Measurements from ENCODE around the gene KRT26.

The KRT26 gene

DNA sequence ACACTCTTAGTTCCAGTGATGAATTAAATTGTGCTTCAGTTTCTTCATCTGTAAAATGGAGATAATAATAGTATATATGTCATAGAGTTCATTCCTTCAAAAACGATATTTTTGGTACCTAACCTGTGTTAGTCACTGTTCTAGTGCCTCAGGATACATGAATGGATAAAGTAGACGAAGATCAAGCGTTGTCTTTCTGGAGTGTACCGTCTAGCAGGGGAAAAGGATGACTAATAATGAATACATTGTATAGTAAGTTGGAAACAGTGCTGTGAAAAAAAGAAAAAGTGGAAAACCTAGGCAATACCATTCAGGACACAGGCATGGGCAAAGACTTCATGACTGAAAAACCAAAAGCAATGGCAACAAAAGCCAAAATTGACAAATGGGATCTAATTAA, 41.8 kb upstream of the KRT26 start:
- no peaks in the 10 kb centered on the region for H3K9me3 ChIP-seq

GRCh38 chr17:40812639-40813038, 40.6 kb upstream of the KRT26 start:
- Histone ChIP-seq H4K20me1 (no peaks in the 10 kb centered on the region), H3K9me3 (no peaks in the 10 kb centered on the region), H3K4me3 (no peak overlapping the region), H3K9ac (no peak overlapping the region), H3K4me1 (no peaks in the 10 kb centered on the region), H3K27me3 (no peaks in the 10 kb centered on the region), H3K27ac (no peak overlapping the region), H3K4me2 (no peak overlapping the region), H3K36me3 (peaks cover 12% of the 10 kb centered on the region)
- TF ChIP-seq Cebpa-rat (IDR thresholded peaks at IDR 0.05): no peak

More for the DNA sequence above, 41.8 kb upstream of the KRT26 start:
- H3K4me3 ChIP-seq: no peak overlapping the region
- H3K27me3 ChIP-seq: no peaks in the 10 kb centered on the region
- no peaks in the 10 kb centered on the region for H4K20me1 ChIP-seq
- H3K4me1 ChIP-seq: 0 out of 2 replicates have a peak, but pooled peaks cover 5% of the 10 kb centered on the region
- no peak overlapping the region for H3K27ac ChIP-seq
- H3K9ac ChIP-seq: no peak overlapping the region
- no peak overlapping the region for H3K4me2 ChIP-seq
- no peak for TF ChIP-seq Cebpa-rat (IDR thresholded peaks at IDR 0.05)
- peaks cover 12% of the 10 kb centered on the region for H3K36me3 ChIP-seq

- Histone ChIP-seq H3K9ac (no peak overlapping the region), H4K20me1 (no peaks in the 10 kb centered on the region), H3K27ac (no peak overlapping the region), H3K27me3 (no peaks in the 10 kb centered on the region; the same call in 1 of the 2 replicates), H3K36me3 (no peaks in the 10 kb centered on the region), H3K4me3 (no peak overlapping the region), H3K9me3 (no peaks in the 10 kb centered on the region), H3K4me2 (no peak overlapping the region), H3K4me1 (no peaks in the 10 kb centered on the region)
- no peak for TF ChIP-seq Cebpa-rat (IDR thresholded peaks at IDR 0.05)
Observed at GRCh38 chr17:40810494-40810893, 38.5 kb upstream of the KRT26 start.

GRCh38 chr17:40809721-40810421, 37.9 kb upstream of the KRT26 start:
- H3K27me3 ChIP-seq: no peaks in the 10 kb centered on the region; the same call in 1 of the 2 replicates
- no peak overlapping the region for H3K4me2 ChIP-seq
- no peaks in the 10 kb centered on the region for H3K4me1 ChIP-seq
- no peaks in the 10 kb centered on the region for H4K20me1 ChIP-seq
- no peaks in the 10 kb centered on the region for H3K9me3 ChIP-seq
- no peak overlapping the region for H3K9ac ChIP-seq
- no peak overlapping the region for H3K27ac ChIP-seq
- H3K36me3 ChIP-seq: no peaks in the 10 kb centered on the region
- no peak overlapping the region for H3K4me3 ChIP-seq
- no peak for TF ChIP-seq Cebpa-rat (IDR thresholded peaks at IDR 0.05)

GRCh38 chr17:40806131-40806530, 34.1 kb upstream of the KRT26 start:
- Histone ChIP-seq H3K4me3 (no peak overlapping the region), H3K27me3 (no peaks in the 10 kb centered on the region; the same call in 1 of the 2 replicates)

GRCh38 chr17:40803617-40804082, 31.6 kb upstream of the KRT26 start:
- Histone ChIP-seq H3K9ac (no peak overlapping the region), H3K27ac (no peak overlapping the region), H3K27me3 (no peaks in the 10 kb centered on the region; the same call in 1 of the 2 replicates), H3K4me2 (no peak overlapping the region), H3K36me3 (no peaks in the 10 kb centered on the region), H3K4me3 (no peak overlapping the region), H3K9me3 (no peaks in the 10 kb centered on the region), H4K20me1 (no peaks in the 10 kb centered on the region), H3K4me1 (no peaks in the 10 kb centered on the region)
- no peak for TF ChIP-seq Cebpa-rat (IDR thresholded peaks at IDR 0.05)

More at GRCh38 chr17:40806131-40806530, 34.1 kb upstream of the KRT26 start:
- Histone ChIP-seq H3K9ac (no peak overlapping the region), H4K20me1 (no peaks in the 10 kb centered on the region), H3K4me2 (no peak overlapping the region), H3K4me1 (no peaks in the 10 kb centered on the region), H3K36me3 (no peaks in the 10 kb centered on the region), H3K27ac (no peak overlapping the region), H3K9me3 (no peaks in the 10 kb centered on the region)
- no peak for TF ChIP-seq Cebpa-rat (IDR thresholded peaks at IDR 0.05)

- no peak for TF ChIP-seq Cebpa-rat (IDR thresholded peaks at IDR 0.05)
- H3K4me2 ChIP-seq: no peak overlapping the region
- no peaks in the 10 kb centered on the region for H3K36me3 ChIP-seq
- H4K20me1 ChIP-seq: no peaks in the 10 kb centered on the region
- H3K4me1 ChIP-seq: no peaks in the 10 kb centered on the region
- no peaks in the 10 kb centered on the region for H3K9me3 ChIP-seq
- H3K4me3 ChIP-seq: no peak overlapping the region
- H3K27me3 ChIP-seq: no peaks in the 10 kb centered on the region
- H3K27ac ChIP-seq: no peak overlapping the region
- H3K9ac ChIP-seq: no peak overlapping the region
Observed at GRCh38 chr17:40801157-40801556, 29.2 kb upstream of the KRT26 start.

- no peak overlapping the region for H3K4me2 ChIP-seq
- no peaks in the 10 kb centered on the region for H4K20me1 ChIP-seq
- H3K36me3 ChIP-seq: no peaks in the 10 kb centered on the region
- no peak overlapping the region for H3K27ac ChIP-seq
- H3K4me3 ChIP-seq: no peak overlapping the region
- no peaks in the 10 kb centered on the region for H3K27me3 ChIP-seq
- no peaks in the 10 kb centered on the region for H3K9me3 ChIP-seq
- H3K4me1 ChIP-seq: no peaks in the 10 kb centered on the region
- H3K9ac ChIP-seq: no peak overlapping the region
- no peak for TF ChIP-seq Cebpa-rat (IDR thresholded peaks at IDR 0.05)
Observed at GRCh38 chr17:40800381-40800780, 28.4 kb upstream of the KRT26 start.

DNA sequence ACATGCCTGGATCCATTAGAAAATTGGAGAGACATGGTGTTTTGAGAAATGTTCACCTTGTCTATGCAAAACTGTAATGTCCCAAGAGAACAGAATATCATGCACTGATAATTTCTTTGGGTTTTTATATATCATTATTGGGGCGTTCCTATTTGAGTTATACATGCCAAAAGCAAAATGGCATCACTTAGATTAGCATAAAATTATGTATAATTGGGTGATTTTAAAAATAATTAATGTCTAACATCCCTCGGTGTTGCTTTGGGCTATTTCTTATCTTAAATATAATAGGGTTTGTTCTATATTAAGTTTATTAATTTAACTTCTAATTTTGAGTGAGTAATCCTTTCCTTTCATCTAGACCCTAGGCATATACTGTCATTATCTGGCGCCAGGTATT, 27.9 kb upstream of the KRT26 start, which contains the start of gene KRT28:
Gene KRT28, minus strand, starts transcription at position 101 of the 400 bp plus-strand sequence. Its CDS starts 66 bp downstream, at position 35.
- Histone ChIP-seq H3K4me1 (no peaks in the 10 kb centered on the region), H3K4me2 (no peak within 1 kb of the TSS), H3K9ac (no peak within 1 kb of the TSS), H3K27ac (no peak within 1 kb of the TSS), H3K27me3 (no peaks in the 10 kb centered on the region), H3K4me3 (no peak within 1 kb of the TSS), H3K36me3 (no peaks in the 10 kb centered on the region), H3K9me3 (no peaks in the 10 kb centered on the region), H4K20me1 (no peaks in the 10 kb centered on the region)
- no peak for TF ChIP-seq Cebpa-rat (IDR thresholded peaks at IDR 0.05)

DNA sequence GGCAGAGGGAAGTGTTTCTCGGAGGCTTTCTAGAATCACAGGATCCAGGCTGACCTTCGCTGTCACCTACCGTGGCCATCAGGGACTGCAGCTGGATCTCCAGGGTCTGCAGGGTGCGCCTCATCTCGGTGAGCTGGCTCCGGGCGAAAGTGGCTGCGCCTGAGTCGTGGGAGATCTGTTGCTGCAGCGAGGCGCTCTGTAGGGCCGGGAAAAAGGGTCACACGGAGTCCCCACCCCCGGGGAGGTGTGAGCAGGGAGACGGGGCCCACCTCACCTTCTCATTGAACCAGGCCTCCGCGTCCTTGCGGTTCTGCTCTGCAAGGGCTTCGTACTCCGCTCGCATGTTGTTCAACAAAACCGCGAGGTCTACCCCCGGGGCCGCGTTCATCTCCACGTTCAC, 24.8 kb upstream of the KRT26 start:
- no peak overlapping the region for H3K9ac ChIP-seq
- no peak overlapping the region for H3K4me3 ChIP-seq
- H4K20me1 ChIP-seq: no peaks in the 10 kb centered on the region
- H3K9me3 ChIP-seq: no peaks in the 10 kb centered on the region
- no peaks in the 10 kb centered on the region for H3K27me3 ChIP-seq
- H3K4me2 ChIP-seq: no peak overlapping the region
- no peaks in the 10 kb centered on the region for H3K4me1 ChIP-seq
- no peak overlapping the region for H3K27ac ChIP-seq
- no peak for TF ChIP-seq Cebpa-rat (IDR thresholded peaks at IDR 0.05)
- H3K36me3 ChIP-seq: no peaks in the 10 kb centered on the region
